DMS53 treated with DMSO at 0.1 percent for 48 hours (cell line): ENCODE results near the gene IFITM2.

Source experiments
- DNase-seq: peaks from one replicate; lab custom pipeline; 2025; ENCODE audit not compliant: unreplicated experiment; lab: John Stamatoyannopoulos, UW

The IFITM2 gene

GRCh38 chr11:292211-293121 is 15.2 kb upstream of the IFITM2 start:
- DNase-seq: no peak

- no peak for DNase-seq
These were observed 14.3 kb upstream of the IFITM2 start for GRCh38 chr11:293271-293851.

GRCh38 chr11:293852-294661 is 13.6 kb upstream of the IFITM2 start:
- no peak for DNase-seq

GRCh38 chr11:294780-295179 is 12.8 kb upstream of the IFITM2 start:
- DNase-seq: no peak

- no peak for DNase-seq
These were observed 12.1 kb upstream of the IFITM2 start for GRCh38 chr11:295351-296170.

- DNase-seq: no peak
These were observed 11.2 kb upstream of the IFITM2 start for GRCh38 chr11:296171-297050.

GRCh38 chr11:297051-297585 is 10.5 kb upstream of the IFITM2 start:
- no peak for DNase-seq

GRCh38 chr11:297586-298405 is 9.8 kb upstream of the IFITM2 start:
- DNase-seq: no peak

- no peak for DNase-seq
These were observed 9.1 kb upstream of the IFITM2 start for GRCh38 chr11:298406-299065.

- DNase-seq: no peak
These were observed 8.3 kb upstream of the IFITM2 start, which contains the start of gene IFITM5 for GRCh38 chr11:299081-299891. Gene IFITM5, minus strand, starts transcription at chr11:299526. Its CDS starts 36 bp downstream, at chr11:299490.

- DNase-seq: no peak
These were observed 7.5 kb upstream of the IFITM2 start for GRCh38 chr11:299951-300735.

GRCh38 chr11:303363-303762 is 4.3 kb upstream of the IFITM2 start:
- no peak for DNase-seq

- no peak for DNase-seq
These were observed 3.5 kb upstream of the IFITM2 start for GRCh38 chr11:304061-304506.

- peak; percentile 56 for DNase-seq
These were observed 2.4 kb upstream of the IFITM2 start for GRCh38 chr11:304915-305843.

GRCh38 chr11:305844-306211 is 1.8 kb upstream of the IFITM2 start:
- DNase-seq: no peak
